K562 (cell line): ENCODE measurements around the gene CLDN7. TPM values are rescaled to one million over a fixed set of nuclear protein-coding genes. Genes with fewer than 3 reads are reported as not detected.

Source experiments
- ARNT ChIP-seq, 2 experiments: fragments of 450-650 bp; IDR thresholded peaks; 2 replicates each; pipeline ENCODE4 v1.6.1; 2016; ENCODE audit warnings: mild to moderate bottlenecking in 1 of 2
- BRF1 ChIP-seq: IDR thresholded peaks from 3 replicates; pipeline ENCODE4 v1.6.1; 2011; ENCODE audit warnings: borderline replicate concordance, mild to moderate bottlenecking; ENCODE audit not compliant: insufficient read length; ENCODE audit errors: extremely low read depth
- CAMTA2 ChIP-seq: fragments of 250-450 bp; sonication (Bioruptor Pico); conservative IDR thresholded peaks from 2 replicates; pipeline ENCODE4 v1.5.1; 2022
- CBX1 ChIP-seq: sonication (generic); IDR thresholded peaks from 2 replicates; pipeline ENCODE4 v1.6.1; 2016; ENCODE audit warnings: antibody characterized with exemption, low read depth, mild to moderate bottlenecking
- DEAF1 ChIP-seq: fragments of 450-650 bp; formaldehyde crosslinking; IDR thresholded peaks from 2 replicates; pipeline ENCODE4 v1.4.0; 2020; ENCODE audit warnings: mild to moderate bottlenecking, moderate library complexity
- ETS2 ChIP-seq: IDR thresholded peaks from 2 replicates; pipeline ENCODE4 v1.6.1; 2016; ENCODE audit warnings: borderline replicate concordance, missing genetic modification characterization, mild to moderate bottlenecking, moderate library complexity, missing compliant biosample characterization; ENCODE audit not compliant: poor library complexity, severe bottlenecking
- HDGF ChIP-seq: fragments of 450-650 bp; IDR thresholded peaks from 2 replicates; pipeline ENCODE4 v1.6.1; 2016
- HMGN3 ChIP-seq: IDR thresholded peaks from 2 replicates; pipeline ENCODE4 v1.6.1; 2011; ENCODE audit warnings: borderline replicate concordance, low read depth, mild to moderate bottlenecking, mixed read lengths, low read length; ENCODE audit not compliant: insufficient read length; ENCODE audit errors: extremely low read depth
- KAT8 ChIP-seq: fragments of 450-650 bp; IDR thresholded peaks from 2 replicates; pipeline ENCODE4 v1.6.1; 2016; ENCODE audit warnings: low read depth, mild to moderate bottlenecking
- KDM2B ChIP-seq: fragments of 250-450 bp; sonication (Bioruptor Pico); IDR thresholded peaks from 2 replicates; pipeline ENCODE4 v1.8.0; 2021; ENCODE audit warnings: mild to moderate bottlenecking, moderate library complexity
- KLF13 ChIP-seq: fragments of 450-650 bp; IDR thresholded peaks from 2 replicates; pipeline ENCODE4 v1.6.1; 2016; ENCODE audit warnings: missing genetic modification characterization, low read depth, mild to moderate bottlenecking, missing compliant biosample characterization, moderate library complexity, borderline replicate concordance
- L3MBTL2 ChIP-seq: fragments of 450-650 bp; IDR thresholded peaks from 2 replicates; pipeline ENCODE4 v1.6.1; 2016; ENCODE audit warnings: mild to moderate bottlenecking, moderate library complexity
- MXD1 ChIP-seq: fragments of 250-450 bp; sonication (Bioruptor Pico); IDR thresholded peaks from 2 replicates; pipeline ENCODE4 v1.8.0; 2021; ENCODE audit warnings: borderline replicate concordance, mild to moderate bottlenecking, moderate library complexity; ENCODE audit not compliant: poor library complexity, severe bottlenecking
- MYNN ChIP-seq, 2 experiments: sonication (generic); formaldehyde crosslinking in 1 of 2; IDR thresholded peaks; 2 replicates each; pipeline versions ENCODE4 v1.5.0 to v1.6.1; 2016 to 2020; ENCODE audit warnings: antibody characterized with exemption in 1 of 2, missing genetic modification reagents in 1 of 2
- NEUROD1 ChIP-seq: fragments of 150-350 bp; IDR thresholded peaks from 2 replicates; pipeline ENCODE4 v1.6.1; 2014; ENCODE audit warnings: borderline replicate concordance, low read length, low read depth; ENCODE audit not compliant: partially characterized antibody
- PPARD ChIP-seq: fragments of 250-450 bp; sonication (Bioruptor Pico); IDR thresholded peaks from 2 replicates; pipeline ENCODE4 v1.8.0; 2022; ENCODE audit warnings: inconsistent platforms, mild to moderate bottlenecking, moderate library complexity
- SMARCB1 ChIP-seq: IDR thresholded peaks from 2 replicates; pipeline ENCODE4 v1.6.1; 2011; ENCODE audit warnings: improper control_type of control experiment, low read depth; ENCODE audit not compliant: insufficient read length
- SP1 ChIP-seq: sonication (generic); formaldehyde crosslinking; IDR thresholded peaks from 2 replicates; pipeline ENCODE4 v1.8.1; 2022; ENCODE audit warnings: mild to moderate bottlenecking, missing genetic modification reagents
- SPI1 ChIP-seq: IDR thresholded peaks from 2 replicates; pipeline ENCODE4 v1.6.1; 2011; ENCODE audit warnings: low read depth, low read length, control low read depth, borderline replicate concordance
- ZC3H8 ChIP-seq: fragments of 450-650 bp; IDR thresholded peaks from 2 replicates; pipeline ENCODE4 v1.6.1; 2017
- ZNF121 ChIP-seq: sonication (generic); formaldehyde crosslinking; conservative IDR thresholded peaks from 2 replicates; pipeline ENCODE4 v1.8.0; 2022; ENCODE audit warnings: missing genetic modification reagents
- ZNF184 ChIP-seq: sonication (generic); formaldehyde crosslinking; IDR thresholded peaks from 2 replicates; pipeline ENCODE4 v1.5.0; 2020; ENCODE audit warnings: missing genetic modification reagents
- ZNF232 ChIP-seq: sonication (generic); formaldehyde crosslinking; IDR thresholded peaks from 2 replicates; pipeline ENCODE4 v1.8.0; 2022; ENCODE audit warnings: mild to moderate bottlenecking, missing genetic modification reagents
- ZNF584 ChIP-seq: fragments of 200-800 bp; sonication (Bioruptor generic); IDR thresholded peaks from 2 replicates; pipeline ENCODE4 v1.6.1; 2016; ENCODE audit warnings: low read depth, mild to moderate bottlenecking, missing genetic modification characterization, missing compliant biosample characterization
- ZNF764 ChIP-seq: fragments of 250-450 bp; sonication (Bioruptor Pico); IDR thresholded peaks from 2 replicates; pipeline ENCODE4 v1.4.0; 2020; ENCODE audit warnings: low read depth, mild to moderate bottlenecking, moderate library complexity
- ZNF830 ChIP-seq: fragments of 250-450 bp; sonication (Bioruptor Pico); IDR thresholded peaks from 2 replicates; pipeline ENCODE4 v1.5.0; 2021; ENCODE audit warnings: mild to moderate bottlenecking
- polyA plus RNA-seq, 8 experiments: library from polyadenylated mRNA; depleted of rRNA in 4 of 8; stranded (reverse) in 5 of 8; unstranded in 3 of 8; fragments of >200 nt; fragmentation: Nextera tagmentation in 2 of 8; fragmentation: Illumina TruSeq in 1 of 8; extraction: Ambion mirVana in 2 of 8; extraction: Trizol in 1 of 8; gene quantifications; 2 replicates each; pipeline versions ENCODE4 v1.2.1 to v1.2.3, GENCODE V29; 2011 to 2014; ENCODE audit warnings: inconsistent platforms in 1 of 8, missing spikeins in 1 of 8
- total RNA-seq, 7 experiments: library from RNA; depleted of rRNA in 6 of 7; stranded (reverse); fragments of >200 nt in 6 of 7; fragmentation: Illumina TruSeq in 2 of 7; extraction: Trizol in 2 of 7; gene quantifications; 2 replicates each; pipeline versions ENCODE4 v1.2.1 to v1.2.3, GENCODE V29; 2011 to 2021; ENCODE audit warnings: low replicate concordance in 1 of 7
- TF ChIP-seq, protein P1 (sequence below): fragments of 450-650 bp; IDR thresholded peaks from one replicate; pipeline ENCODE4 v1.6.1; 2018; ENCODE audit warnings: mild to moderate bottlenecking, moderate library complexity; ENCODE audit not compliant: partially characterized antibody

The CLDN7 gene
- total and polyA plus RNA-seq, 9 of the 15 experiments (the other 6 are each of a cell fraction or from before 2014, with no cell fraction given): 2.2 to 14.5 (median 7.6) TPM

GRCh38 chr17:7214300-7215135 lies 47.8 kb downstream of the CLDN7 start (continued):
- TF ChIP-seq MYNN (IDR thresholded peaks at IDR 0.05): no peak
- TF ChIP-seq MYNN (CRISPR knock-in tag; IDR thresholded peaks at IDR 0.05): no peak
- no peak for TF ChIP-seq ZNF584 (CRISPR knock-in tag)
- TF ChIP-seq KDM2B (CRISPR knock-in tag): no peak
- no peak for TF ChIP-seq HDGF
- TF ChIP-seq, protein P1, sequence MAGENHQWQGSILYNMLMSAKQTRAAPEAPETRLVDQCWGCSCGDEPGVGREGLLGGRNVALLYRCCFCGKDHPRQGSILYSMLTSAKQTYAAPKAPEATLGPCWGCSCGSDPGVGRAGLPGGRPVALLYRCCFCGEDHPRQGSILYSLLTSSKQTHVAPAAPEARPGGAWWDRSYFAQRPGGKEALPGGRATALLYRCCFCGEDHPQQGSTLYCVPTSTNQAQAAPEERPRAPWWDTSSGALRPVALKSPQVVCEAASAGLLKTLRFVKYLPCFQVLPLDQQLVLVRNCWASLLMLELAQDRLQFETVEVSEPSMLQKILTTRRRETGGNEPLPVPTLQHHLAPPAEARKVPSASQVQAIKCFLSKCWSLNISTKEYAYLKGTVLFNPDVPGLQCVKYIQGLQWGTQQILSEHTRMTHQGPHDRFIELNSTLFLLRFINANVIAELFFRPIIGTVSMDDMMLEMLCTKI: no peak
- TF ChIP-seq ZC3H8: no peak
- no peak for TF ChIP-seq ZNF121 (CRISPR knock-in tag)
- TF ChIP-seq KAT8: no peak
- no peak for TF ChIP-seq PPARD (CRISPR knock-in tag)
- peak; percentile 36 for TF ChIP-seq HMGN3
- 0 out of 2 replicates have a peak, but pooled peaks have one; percentile 4 for TF ChIP-seq KLF13
- no peak for TF ChIP-seq ZNF830 (CRISPR knock-in tag)
- TF ChIP-seq ZNF232 (CRISPR knock-in tag): no peak
- 0 out of 2 replicates have a peak, but pooled peaks have one; percentile 18 for TF ChIP-seq SPI1
- no peak for TF ChIP-seq CAMTA2
- no peak for TF ChIP-seq DEAF1 (CRISPR knock-in tag)
- no peak for TF ChIP-seq NEUROD1
- peak; percentile 84 for TF ChIP-seq SP1 (CRISPR knock-in tag)
- TF ChIP-seq BRF1: no peak
- TF ChIP-seq ETS2: no peak
- TF ChIP-seq CBX1: no peak
- no peak for TF ChIP-seq ARNT (IDR thresholded peaks at IDR 0.05)
- no peak for TF ChIP-seq MXD1 (CRISPR knock-in tag)
- TF ChIP-seq ZNF184 (CRISPR knock-in tag): no peak
- TF ChIP-seq SMARCB1: no peak
- no peak for TF ChIP-seq ZNF764 (CRISPR knock-in tag)
- peak; percentile 25; the same call in 1 of the 2 replicates for TF ChIP-seq L3MBTL2
